GM21515 (cell line): ENCODE measurements around the gene ROR1.
A peak's percentile ranks its signal among the peaks of the same experiment; 100 is the strongest.

Source experiments
- ATAC-seq: cut with Tn5 transposase; IDR thresholded peaks from one replicate; pipeline ENCODE4 v1.9.1; 2021; ENCODE audit not compliant: unreplicated experiment

Gene ROR1

GRCh38 chr1:64124704-64125440 lies 351.1 kb downstream of the ROR1 start:
- no peak for ATAC-seq

DNA sequence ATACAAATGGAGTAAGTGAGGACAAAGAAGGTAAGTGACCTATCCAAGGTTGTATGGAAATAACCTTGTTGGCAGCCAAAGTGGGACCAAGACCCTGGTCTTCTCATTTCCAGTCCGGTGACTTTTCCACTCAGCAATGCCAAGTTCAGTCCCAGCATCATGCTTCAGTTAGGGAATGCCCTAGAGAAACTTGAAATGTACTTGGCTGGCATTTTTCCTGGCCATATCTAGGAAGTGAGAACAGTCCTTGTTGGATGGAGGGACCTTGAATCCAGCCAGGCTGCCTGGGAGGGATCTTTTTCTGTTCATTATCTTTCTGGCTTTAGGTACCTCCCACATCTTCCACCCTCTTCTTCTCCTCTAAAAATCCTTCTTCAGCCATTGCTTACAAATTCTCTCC lies 352.8 kb downstream of the ROR1 start:
- no peak for ATAC-seq

DNA sequence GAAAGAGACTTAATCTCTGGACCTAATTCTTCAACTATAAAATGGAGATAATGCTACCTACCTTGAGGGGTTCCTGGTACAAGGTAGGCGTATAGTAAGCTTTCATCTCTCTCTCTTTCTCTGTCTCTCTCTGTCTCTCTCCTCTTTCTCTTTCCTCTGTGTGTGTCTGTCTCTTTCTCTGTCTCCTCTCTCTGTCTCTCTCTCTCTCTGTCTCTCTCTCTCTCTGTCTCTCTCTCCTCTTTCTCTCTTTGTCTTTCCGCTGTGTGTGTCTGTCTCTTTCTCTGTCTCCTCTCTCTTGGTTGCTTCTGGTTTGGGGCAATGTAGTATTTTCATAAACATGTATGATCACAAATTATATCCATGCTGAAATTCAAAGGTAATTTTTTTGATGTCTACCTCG lies 353.5 kb downstream of the ROR1 start:
- ATAC-seq: no peak

- ATAC-seq: no peak
These were observed 355.9 kb downstream of the ROR1 start for GRCh38 chr1:64129701-64130100.

DNA sequence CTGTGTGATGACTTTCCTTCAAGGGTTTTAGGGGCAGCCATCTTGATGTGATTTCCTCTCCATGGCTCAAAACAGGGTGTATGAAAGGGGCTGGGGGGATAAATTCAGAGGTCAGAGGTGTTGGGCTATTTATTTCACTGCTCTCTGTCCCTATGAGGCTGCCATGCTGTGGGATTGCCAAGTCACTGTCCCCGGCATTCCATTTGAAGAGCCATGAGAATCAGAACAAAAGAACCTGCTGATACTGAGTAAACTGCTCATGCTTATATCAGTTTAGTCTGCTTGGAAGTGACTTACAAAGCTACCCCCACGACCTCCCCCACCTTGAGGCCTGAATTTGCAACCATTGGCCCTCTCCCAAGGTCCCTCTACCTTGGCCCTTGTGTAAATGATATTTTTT lies 357.3 kb downstream of the ROR1 start:
- ATAC-seq: no peak

DNA sequence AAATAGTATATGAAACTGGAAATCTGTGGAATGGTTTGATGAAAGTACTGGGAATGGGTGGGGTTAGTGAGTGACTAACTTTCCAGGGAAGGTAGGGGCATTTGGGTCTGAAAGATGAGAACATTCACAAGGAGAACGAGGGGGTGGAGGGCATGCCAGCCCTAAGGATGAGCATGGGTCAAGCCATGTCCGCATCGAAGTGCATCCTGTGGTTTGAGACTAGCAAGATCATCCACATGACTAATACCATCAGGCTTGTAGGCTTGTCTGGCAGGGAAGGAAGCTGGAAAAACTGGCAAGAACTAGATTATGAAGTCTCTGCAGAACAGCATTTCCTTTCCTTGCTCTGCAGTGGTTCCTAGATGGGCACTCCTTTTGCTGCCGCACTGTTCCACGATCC lies 359.2 kb downstream of the ROR1 start:
- no peak for ATAC-seq

- no peak for ATAC-seq
These were observed 361.8 kb downstream of the ROR1 start for GRCh38 chr1:64135462-64136223.

DNA sequence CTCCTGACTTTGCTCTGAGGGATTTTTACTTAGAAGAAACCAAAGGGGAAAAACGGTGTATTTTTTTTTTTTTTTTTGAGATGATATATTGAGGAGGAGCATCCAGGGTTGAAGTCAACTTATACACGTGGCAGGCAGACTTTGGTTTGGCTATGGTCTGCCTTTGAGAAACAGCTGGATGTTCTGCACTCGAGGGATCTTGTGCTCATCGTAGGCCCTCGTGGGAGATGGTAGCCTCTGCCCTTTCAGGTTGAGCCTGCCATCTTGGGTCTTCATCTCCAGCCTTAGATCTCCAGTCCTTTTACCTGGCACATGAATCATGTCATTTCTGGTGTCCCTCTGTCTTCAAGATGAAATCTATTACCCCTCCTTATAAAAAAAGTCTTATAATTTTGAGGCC lies 362.5 kb downstream of the ROR1 start:
- no peak for ATAC-seq

DNA sequence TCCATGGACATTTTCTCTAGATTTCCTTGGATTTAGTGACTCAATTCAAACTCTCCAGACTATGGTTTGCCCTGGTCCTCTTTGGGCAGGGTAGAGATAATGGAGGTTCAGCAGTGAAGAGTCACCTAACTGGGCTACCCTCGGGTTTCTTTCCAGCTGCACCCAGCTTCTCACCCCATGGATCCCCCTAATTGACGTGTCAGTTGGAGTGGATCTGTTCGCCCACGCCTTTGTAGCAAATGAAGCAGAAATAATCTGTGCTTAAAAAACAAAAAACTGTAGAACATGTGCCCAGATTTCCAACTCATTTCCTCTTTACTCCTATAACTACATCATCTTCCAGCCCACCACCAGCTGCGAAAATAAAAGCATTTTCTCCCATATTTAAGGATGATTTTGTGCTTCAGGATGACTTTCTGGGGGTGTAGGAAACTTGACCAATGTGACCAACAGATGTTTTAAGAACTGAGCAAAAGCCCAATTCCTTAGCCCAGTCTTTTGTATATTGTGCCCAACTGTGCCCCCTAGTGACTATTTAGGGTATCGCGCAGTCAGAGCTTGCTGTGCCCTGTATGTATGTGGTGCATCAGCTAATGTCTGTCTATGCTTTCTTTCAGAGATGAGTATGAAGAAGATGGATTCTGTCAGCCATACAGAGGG lies 363.1 kb downstream of the ROR1 start:
- ATAC-seq: peak; percentile 66

GRCh38 chr1:64137412-64137803 lies 363.6 kb downstream of the ROR1 start:
- no peak for ATAC-seq

GRCh38 chr1:64139877-64140276 lies 366.1 kb downstream of the ROR1 start:
- ATAC-seq: no peak

GRCh38 chr1:64140596-64140995 lies 366.8 kb downstream of the ROR1 start:
- ATAC-seq: no peak

DNA sequence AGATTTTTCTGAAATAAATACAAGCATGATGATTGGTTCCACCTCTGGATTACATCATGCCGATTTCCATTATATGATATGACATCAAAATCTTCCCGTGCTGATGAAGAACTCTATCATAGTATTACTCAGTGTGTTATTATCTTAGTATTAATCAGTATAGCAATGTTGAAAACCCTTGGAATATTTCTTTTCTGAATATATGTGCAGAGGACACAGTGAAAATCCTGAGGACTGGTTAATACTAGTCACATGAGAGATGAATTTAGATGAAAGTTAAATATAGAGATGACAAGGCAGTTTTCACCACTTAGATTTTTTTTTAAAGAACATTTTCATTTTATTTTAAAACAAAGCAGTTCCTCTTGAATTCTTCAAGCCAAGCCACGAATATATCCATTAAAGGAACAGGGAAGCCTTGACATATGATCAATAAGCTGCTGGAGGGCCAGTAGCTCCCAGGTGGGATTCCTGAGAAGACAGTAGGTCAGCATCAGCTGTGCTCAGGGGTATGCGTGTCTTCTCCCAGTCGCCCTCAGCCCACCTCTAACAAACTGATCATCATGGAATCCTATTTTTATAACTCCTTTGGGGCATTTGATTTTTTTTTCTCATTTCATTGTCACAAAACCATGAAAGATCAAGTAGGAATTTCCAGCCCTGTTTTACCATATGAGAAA lies 373.4 kb downstream of the ROR1 start:
- no peak for ATAC-seq

GRCh38 chr1:64147759-64148158 lies 373.9 kb downstream of the ROR1 start:
- ATAC-seq: no peak

GRCh38 chr1:64150266-64150665 lies 376.4 kb downstream of the ROR1 start:
- ATAC-seq: no peak

- no peak for ATAC-seq
These were observed 377.0 kb downstream of the ROR1 start for GRCh38 chr1:64150729-64151230.

GRCh38 chr1:64155278-64155677 lies 381.5 kb downstream of the ROR1 start:
- ATAC-seq: no peak

- no peak for ATAC-seq
These were observed 387.6 kb downstream of the ROR1 start for GRCh38 chr1:64161357-64161941.

- no peak for ATAC-seq
These were observed 388.3 kb downstream of the ROR1 start for GRCh38 chr1:64162151-64162550.

GRCh38 chr1:64162804-64163203 lies 389.0 kb downstream of the ROR1 start:
- no peak for ATAC-seq

DNA sequence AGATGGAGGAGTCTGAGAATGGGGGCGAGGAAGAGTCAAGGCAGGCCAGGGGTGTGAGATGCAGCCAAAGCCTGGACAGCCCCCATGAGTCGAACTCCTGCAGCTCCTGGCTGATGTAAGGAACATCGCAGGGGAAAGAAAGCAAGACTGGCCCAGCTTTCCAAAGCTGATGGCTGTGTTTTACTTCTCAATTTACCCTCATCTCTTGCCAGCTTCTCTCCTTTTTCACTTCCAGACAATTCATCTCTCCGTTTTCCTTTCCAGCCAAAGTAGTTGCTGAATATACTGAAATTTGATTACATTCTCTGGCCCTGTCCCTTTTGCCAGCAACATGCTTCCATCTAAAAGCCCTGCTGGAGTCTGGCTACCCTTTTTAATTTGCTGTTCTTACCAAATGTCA lies 389.6 kb downstream of the ROR1 start:
- ATAC-seq: no peak
